ENCODE results near the gene AZI2.

- TF ChIP-seq CTCF (conservative IDR thresholded peaks at IDR 0.05) (no peak), ZFX (IDR thresholded peaks at IDR 0.05) (no peak)
Measured at GRCh38 chr3:28295898-28296490, 52.6 kb downstream of the AZI2 start.
